ENCODE measurements around the gene NFYC.

DNA sequence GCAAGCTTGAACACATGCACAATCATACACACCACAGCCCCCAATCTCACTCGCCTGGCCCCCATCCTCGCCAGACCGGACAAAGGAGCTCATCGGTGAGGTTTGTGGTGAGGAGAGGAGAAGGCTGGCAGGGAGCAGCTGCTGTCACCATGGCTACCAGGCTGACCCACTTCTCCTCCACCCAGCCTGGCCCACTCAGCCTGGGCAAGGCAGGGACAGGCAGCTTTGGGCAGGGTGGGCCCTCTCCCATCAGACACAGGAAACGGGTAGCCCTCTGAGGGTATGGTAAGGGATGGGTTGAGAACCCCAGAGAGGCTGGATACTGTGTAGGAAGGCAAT, 41.9 kb upstream of the NFYC start:
- TF ChIP-seq GATA2 (IDR thresholded peaks at IDR 0.05; ENCODE audit: low read depth, low read length) (no peak), GATA3 (IDR thresholded peaks at IDR 0.05; ENCODE audit: low read depth, low read length) (no peak)

All from SH-SY5Y (cell line).